CD4-positive, alpha-beta T cell treated with Interleukin-4 for 1 hour (primary cell): Measurements from ENCODE around the gene PXMP2.

ENCODE experiments used
- DNase-seq, 2 donors: peaks; one replicate each; pipeline ENCODE4 v3.0.0-alpha.2; 2020 to 2022

PXMP2 gene

GRCh38 chr12:132687211-132688164 lies at the start of gene PXMP2, which contains the start of gene POLE:
Gene PXMP2, plus strand, starts transcription at chr12:132687587. Its CDS starts 84 bp downstream, at chr12:132687671.
Gene POLE, minus strand, starts transcription at chr12:132687342. Its CDS starts 27 bp downstream, at chr12:132687315.
- peak; percentile 93 to 95 for DNase-seq

- DNase-seq, result no peak
Observed at GRCh38 chr12:132637811-132638210, 49.6 kb upstream of the PXMP2 start.

- DNase-seq, result no peak
Observed at GRCh38 chr12:132638541-132639408, 48.6 kb upstream of the PXMP2 start.

- no peak for DNase-seq
Observed at GRCh38 chr12:132639956-132640520, 47.3 kb upstream of the PXMP2 start.

GRCh38 chr12:132640936-132641335 lies 46.5 kb upstream of the PXMP2 start:
- no peak for DNase-seq

GRCh38 chr12:132641811-132642650 lies 45.4 kb upstream of the PXMP2 start:
- no peak for DNase-seq

- no peak for DNase-seq
Observed at GRCh38 chr12:132642846-132643835, 44.2 kb upstream of the PXMP2 start.

- DNase-seq, result no peak
Observed at GRCh38 chr12:132646850-132647249, 40.5 kb upstream of the PXMP2 start.

- DNase-seq, result no peak
Observed at GRCh38 chr12:132647858-132648257, 39.5 kb upstream of the PXMP2 start.

GRCh38 chr12:132648616-132649225 lies 38.7 kb upstream of the PXMP2 start:
- DNase-seq, result no peak

GRCh38 chr12:132649226-132649945 lies 38.0 kb upstream of the PXMP2 start:
- DNase-seq, result no peak

GRCh38 chr12:132651444-132652100 lies 35.8 kb upstream of the PXMP2 start:
- no peak for DNase-seq

GRCh38 chr12:132653567-132654290 lies 33.7 kb upstream of the PXMP2 start:
- no peak for DNase-seq

GRCh38 chr12:132657004-132657727 lies 30.2 kb upstream of the PXMP2 start:
- no peak for DNase-seq

GRCh38 chr12:132658149-132658894 lies 29.1 kb upstream of the PXMP2 start:
- no peak for DNase-seq

GRCh38 chr12:132659146-132659545 lies 28.2 kb upstream of the PXMP2 start:
- DNase-seq, result no peak

- no peak for DNase-seq
Observed at GRCh38 chr12:132660052-132660451, 27.3 kb upstream of the PXMP2 start.
